ENCODE results near the gene CKS1B. TPM values are rescaled to one million over a fixed set of nuclear protein-coding genes. Genes with fewer than 3 reads are reported as not detected.

The CKS1B gene
- total RNA-seq, 1 experiment from 2014 or later = 259 TPM

GRCh38 chr1:155014709-155015508, 40.4 kb downstream of the CKS1B start:
- Mint-ChIP-seq H3K27me3 (ENCODE audit: insufficient read depth, unreplicated experiment) (no peaks in the 10 kb centered on the region), H3K27ac (ENCODE audit: unreplicated experiment) (no peak overlapping the region), H3K4me1 (ENCODE audit: low read depth, unreplicated experiment) (peaks cover 27% of the 10 kb centered on the region), H3K36me3 (ENCODE audit: insufficient read depth, unreplicated experiment) (peaks cover 57% of the 10 kb centered on the region), H3K9me3 (ENCODE audit: unreplicated experiment) (no peaks in the 10 kb centered on the region), H3K4me3 (ENCODE audit: unreplicated experiment) (no peak overlapping the region)
- intact Hi-C loops (cut with micrococcal nuclease; ENCODE audit: unreplicated experiment) = no loop called here
- Histone ChIP-seq H3K36me3 (ENCODE audit: control insufficient read depth, insufficient read depth, low read length) (peaks cover 1% of the 10 kb centered on the region), H3K27me3 (replicated peaks; ENCODE audit: control insufficient read depth, insufficient read depth, low read length) (no peaks in the 10 kb centered on the region), H3K9me3 (no peaks in the 10 kb centered on the region), H3K4me3 (ENCODE audit: low read depth, low read length) (no peak overlapping the region), H3K4me1 (peaks cover 24% of the 10 kb centered on the region)
- ChIA-PET CTCF (interaction anchor here (0.9 kb wide), 1 partner anchor 13 kb away, joined by 3 read pairs; no protein-coding TSS in a partner anchor), POLR2A (no interaction called here)
- no peak for DNase-seq
- TF ChIP-seq CTCF (IDR thresholded peaks at IDR 0.05; ENCODE audit: insufficient read depth in 1 of 2, low read depth in 1 of 2, low read length in 1 of 2, severe bottlenecking in 1 of 2, unreplicated experiment in 1 of 2) = no peak
- no TSS peak for BruUV-seq (replicated peaks)

- no peaks in the 10 kb centered on the region for H3K9me3 Mint-ChIP-seq (ENCODE audit: unreplicated experiment)
- peaks cover 28% of the 10 kb centered on the region for H3K4me1 Mint-ChIP-seq (ENCODE audit: low read depth, unreplicated experiment)
- intact Hi-C loops (cut with micrococcal nuclease; ENCODE audit: unreplicated experiment) = loop anchor here (2.0 kb wide), 1 partner anchor 35 kb away; the partner anchor contains the start of gene ADAM15
- peaks cover 59% of the 10 kb centered on the region for H3K36me3 Mint-ChIP-seq (ENCODE audit: insufficient read depth, unreplicated experiment)
- POLR2A ChIA-PET = no interaction called here
- TF ChIP-seq CTCF (IDR thresholded peaks at IDR 0.05; ENCODE audit: insufficient read depth in 1 of 2, low read depth in 1 of 2, low read length in 1 of 2, severe bottlenecking in 1 of 2, unreplicated experiment in 1 of 2) = no peak
- BruUV-seq (replicated peaks) = no TSS peak
- H3K27me3 Mint-ChIP-seq (ENCODE audit: insufficient read depth, unreplicated experiment) = no peaks in the 10 kb centered on the region
- Histone ChIP-seq H3K36me3 (ENCODE audit: control insufficient read depth, insufficient read depth, low read length) (peaks cover 1% of the 10 kb centered on the region), H3K4me3 (ENCODE audit: low read depth, low read length) (no peak overlapping the region), H3K27me3 (replicated peaks; ENCODE audit: control insufficient read depth, insufficient read depth, low read length) (no peaks in the 10 kb centered on the region), H3K9me3 (no peaks in the 10 kb centered on the region), H3K4me1 (peaks cover 17% of the 10 kb centered on the region)
- no peak for DNase-seq
- CTCF ChIA-PET = interaction anchor here (0.5 to 2.4 kb wide), 4 partner anchors 14 to 273 kb away, joined by 3 to 43 read pairs (median 10); partner anchors contain the start of gene ADAM15
- peak overlapping the region; percentile 62 for H3K27ac Mint-ChIP-seq (ENCODE audit: unreplicated experiment)
- peak overlapping the region; percentile 7 for H3K4me3 Mint-ChIP-seq (ENCODE audit: unreplicated experiment)
These were observed 41.2 kb downstream of the CKS1B start for GRCh38 chr1:155015527-155016230.

GRCh38 chr1:155016231-155016831, 41.9 kb downstream of the CKS1B start:
- no peak for DNase-seq
- intact Hi-C loops (cut with micrococcal nuclease; ENCODE audit: unreplicated experiment) = loop anchor here (2.0 kb wide), 1 partner anchor 34 kb away; the partner anchor contains the start of gene ADAM15
- BruUV-seq (replicated peaks) = no TSS peak
- Histone ChIP-seq H3K4me1 (peaks cover 17% of the 10 kb centered on the region), H3K4me3 (ENCODE audit: low read depth, low read length) (no peak overlapping the region), H3K27me3 (replicated peaks; ENCODE audit: control insufficient read depth, insufficient read depth, low read length) (no peaks in the 10 kb centered on the region), H3K9me3 (no peaks in the 10 kb centered on the region), H3K36me3 (ENCODE audit: control insufficient read depth, insufficient read depth, low read length) (peaks cover 1% of the 10 kb centered on the region)
- H3K4me3 Mint-ChIP-seq (ENCODE audit: unreplicated experiment) = peak overlapping the region; percentile 56
- no peaks in the 10 kb centered on the region for H3K9me3 Mint-ChIP-seq (ENCODE audit: unreplicated experiment)
- H3K27ac Mint-ChIP-seq (ENCODE audit: unreplicated experiment) = peak overlapping the region; percentile 76
- H3K27me3 Mint-ChIP-seq (ENCODE audit: insufficient read depth, unreplicated experiment) = no peaks in the 10 kb centered on the region
- CTCF ChIA-PET = interaction anchor here (0.5 to 2.4 kb wide), 14 partner anchors 10 to 272 kb away, joined by 3 to 43 read pairs (median 6); partner anchors contain the start of genes ADAM15, EFNA3, LENEP and PYGO2
- peaks cover 66% of the 10 kb centered on the region for H3K36me3 Mint-ChIP-seq (ENCODE audit: insufficient read depth, unreplicated experiment)
- H3K4me1 Mint-ChIP-seq (ENCODE audit: low read depth, unreplicated experiment) = peaks cover 29% of the 10 kb centered on the region
- no peak for TF ChIP-seq CTCF (IDR thresholded peaks at IDR 0.05; ENCODE audit: insufficient read depth in 1 of 2, low read depth in 1 of 2, low read length in 1 of 2, severe bottlenecking in 1 of 2, unreplicated experiment in 1 of 2)
- POLR2A ChIA-PET = interaction anchor here (0.7 to 1.5 kb wide), 4 partner anchors 17 to 178 kb away, joined by 3 to 5 read pairs (median 4); partner anchors contain the start of gene PMVK
